Activated CD4-positive, alpha-beta T cell treated with anti-CD3 and anti-CD28 coated beads, Interleukin-2, amount 50 U/mL, for 4 hours (primary cell): ENCODE measurements around the gene PNPLA5.

Experiments
- DNase-seq, 2 experiments: peaks; one replicate each; pipeline ENCODE4 v3.0.0-alpha.2; 2020

PNPLA5 gene

DNA sequence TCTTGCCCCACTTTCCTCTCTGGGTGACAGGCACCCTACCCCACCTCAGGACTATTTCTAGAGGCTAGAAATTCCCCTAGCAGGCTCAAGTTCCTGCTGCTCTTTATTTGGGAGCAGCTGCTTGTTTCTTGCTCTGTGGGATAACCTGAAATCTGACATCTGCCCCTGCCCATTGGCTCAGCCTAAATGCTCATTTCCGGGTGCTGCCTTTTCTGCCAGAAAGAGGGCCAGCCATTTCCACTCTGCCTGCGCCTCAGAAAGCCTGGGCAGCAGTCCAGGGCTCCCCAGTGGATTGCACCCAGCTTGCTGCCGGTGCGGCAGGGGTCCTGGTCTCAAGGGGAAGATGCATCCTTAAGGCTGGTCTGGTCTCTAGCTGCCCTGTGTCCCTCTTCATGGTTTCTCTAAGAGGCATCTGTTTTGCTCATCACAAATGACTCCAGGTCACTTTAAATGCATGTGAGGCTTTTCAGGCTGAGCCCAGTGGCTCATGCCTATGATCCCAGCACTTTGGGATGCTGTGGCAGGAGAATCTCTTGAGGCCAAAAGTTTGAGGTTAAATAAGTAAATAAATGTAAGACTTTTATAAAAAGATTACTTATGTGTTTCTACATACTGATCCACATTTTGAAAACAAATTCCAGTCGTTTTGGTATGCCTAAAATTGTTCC is 10.3 kb upstream of the PNPLA5 start:
- no peak for DNase-seq

DNA sequence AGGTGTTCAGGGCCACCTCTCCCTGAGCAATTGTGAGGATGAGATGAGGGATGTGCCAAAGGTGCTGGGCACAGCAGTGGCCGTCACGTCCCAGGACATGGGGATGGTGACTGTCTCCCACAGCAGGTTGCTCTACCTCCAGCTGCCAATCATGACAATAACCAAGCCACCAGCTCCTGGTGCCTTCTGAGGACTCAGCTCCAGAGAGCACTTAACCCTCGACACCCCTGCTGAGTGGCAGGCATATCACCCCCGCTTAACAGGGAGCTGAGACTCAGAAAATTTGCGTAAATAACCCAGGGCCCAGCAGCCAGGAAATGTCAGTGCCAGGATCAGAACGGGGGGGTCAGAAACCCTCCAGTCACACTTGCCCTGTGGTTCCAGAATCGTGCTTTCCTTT is 8.4 kb upstream of the PNPLA5 start:
- DNase-seq, result no peak

DNA sequence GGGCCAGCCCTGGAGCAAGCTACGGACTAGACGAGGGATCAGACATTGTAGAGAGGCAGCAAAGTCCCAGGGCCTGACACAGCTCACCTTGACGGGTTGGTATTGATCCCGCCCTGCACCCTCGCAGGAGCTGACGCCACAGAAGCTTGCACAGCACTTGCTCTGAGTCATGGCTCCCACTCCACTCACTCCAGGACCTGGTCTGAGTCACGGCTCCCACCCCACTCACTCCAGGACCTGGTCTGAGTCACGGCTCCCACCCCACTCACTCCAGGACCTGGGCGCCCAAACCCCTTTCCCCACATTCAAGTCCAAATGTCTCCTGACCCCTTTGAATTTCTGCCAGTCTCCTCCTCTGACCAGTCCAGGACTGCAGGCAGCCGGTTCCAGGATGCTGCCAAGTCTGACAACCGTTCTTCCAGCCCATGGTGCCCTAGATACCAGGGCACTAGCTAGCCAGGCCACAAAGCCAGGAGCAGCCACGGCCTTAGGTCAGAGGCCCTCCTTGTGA is 6.0 kb upstream of the PNPLA5 start:
- DNase-seq, result no peak

DNA sequence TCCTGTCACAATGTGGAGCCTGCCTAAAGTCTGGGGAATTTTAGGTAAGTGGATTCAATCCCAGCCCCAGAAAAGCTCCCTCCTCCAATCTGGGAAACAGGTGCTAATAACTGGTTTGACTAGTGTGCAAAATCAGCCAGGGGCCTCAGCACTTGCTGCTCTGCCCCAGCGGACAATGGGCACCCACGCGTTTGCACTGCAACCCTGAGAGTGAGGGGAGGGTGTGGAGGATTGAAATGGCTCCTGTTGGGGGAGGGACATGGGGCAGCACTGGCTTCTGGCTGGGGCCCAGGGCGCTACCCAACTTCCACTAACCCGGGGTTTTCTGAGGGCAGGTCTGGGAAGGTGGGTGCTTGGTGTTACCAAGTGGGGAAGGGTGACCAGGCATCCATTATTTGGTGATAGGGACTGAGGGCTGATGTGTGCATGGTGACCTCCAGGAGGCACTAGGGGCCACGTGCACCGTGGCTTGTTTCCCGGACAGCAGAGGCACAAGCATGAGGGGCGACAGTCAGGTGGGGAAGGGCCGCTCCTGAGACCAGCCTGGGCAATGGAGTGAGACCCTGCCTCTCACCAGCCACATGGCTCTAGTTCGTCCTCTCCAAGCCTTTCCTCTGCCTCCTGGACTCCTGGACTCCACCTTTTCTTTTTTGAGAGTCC is 4.3 kb upstream of the PNPLA5 start:
- no peak for DNase-seq

DNA sequence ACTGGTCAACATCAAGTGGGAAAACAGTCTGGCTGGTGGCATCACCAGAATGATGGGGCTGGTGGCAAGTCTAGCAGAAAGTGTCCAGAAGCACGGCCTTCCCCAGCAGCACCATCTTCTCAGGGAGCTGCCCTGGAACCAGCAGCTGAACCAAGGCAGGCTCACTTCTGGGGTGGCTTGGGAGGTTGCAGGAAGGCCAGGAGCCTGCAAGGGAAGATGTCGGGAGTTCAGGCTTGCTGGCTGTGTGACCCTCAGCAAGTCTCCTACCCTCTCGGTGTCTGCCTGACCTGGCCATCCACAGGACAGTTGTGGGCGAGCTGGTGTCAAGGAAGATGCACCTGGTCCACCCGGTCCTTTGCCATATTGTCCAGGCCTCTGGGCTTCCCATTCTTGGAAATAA is 2.3 kb upstream of the PNPLA5 start:
- DNase-seq, result no peak

DNA sequence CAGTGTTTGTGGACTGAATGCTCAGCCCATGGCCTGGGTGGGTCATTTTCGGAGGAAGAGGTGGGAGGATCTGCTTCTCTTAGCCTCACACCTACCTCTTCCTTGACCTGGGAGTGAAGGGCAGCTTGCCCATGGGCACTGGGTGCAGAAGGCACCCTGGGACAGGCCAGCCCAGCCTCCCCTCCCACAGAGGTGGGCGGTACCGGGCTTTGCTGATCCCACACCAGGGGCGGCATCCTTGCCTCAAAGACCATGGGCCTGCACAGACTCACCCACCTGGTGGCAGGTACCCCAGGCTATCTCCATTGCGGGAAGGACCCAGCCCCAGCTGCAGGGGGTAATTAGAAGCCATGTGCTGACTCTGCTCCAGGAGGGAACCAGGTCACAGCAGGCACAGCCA is 1.5 kb upstream of the PNPLA5 start:
- DNase-seq, result no peak

DNA sequence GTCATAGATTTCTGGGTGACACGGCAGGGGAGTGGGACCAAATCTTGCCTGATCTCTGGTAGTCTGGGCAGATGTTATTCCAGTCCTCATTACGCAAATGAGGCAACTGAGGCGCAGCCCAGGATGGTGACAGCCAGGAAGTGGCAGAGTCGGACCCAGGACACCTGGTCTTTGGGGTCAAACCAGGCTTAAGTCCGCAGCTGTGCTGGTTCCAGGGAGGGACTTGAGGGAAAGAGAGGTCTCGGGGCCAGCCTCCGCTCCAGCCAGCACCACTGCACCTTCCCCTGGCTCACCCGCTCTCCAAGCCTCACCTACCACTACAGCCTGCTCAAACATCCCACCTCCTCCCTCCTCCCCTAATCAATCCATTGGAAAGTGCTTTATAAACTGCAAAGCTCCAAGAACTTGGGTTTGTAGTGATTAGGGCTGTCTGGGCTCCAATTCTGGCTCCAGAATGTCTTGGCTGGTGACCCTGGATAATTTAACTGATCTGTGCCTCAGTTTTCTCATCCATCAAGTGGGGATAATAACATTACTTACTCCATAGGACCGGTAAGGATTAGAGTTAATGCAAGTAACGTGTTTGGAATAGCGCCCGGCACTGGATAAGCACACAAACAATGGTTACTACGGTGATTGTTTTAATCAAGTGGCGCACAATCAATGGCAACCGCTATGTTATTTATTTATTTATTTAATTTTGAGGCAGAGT is 526 bp upstream of the PNPLA5 start:
- DNase-seq, result no peak

DNA sequence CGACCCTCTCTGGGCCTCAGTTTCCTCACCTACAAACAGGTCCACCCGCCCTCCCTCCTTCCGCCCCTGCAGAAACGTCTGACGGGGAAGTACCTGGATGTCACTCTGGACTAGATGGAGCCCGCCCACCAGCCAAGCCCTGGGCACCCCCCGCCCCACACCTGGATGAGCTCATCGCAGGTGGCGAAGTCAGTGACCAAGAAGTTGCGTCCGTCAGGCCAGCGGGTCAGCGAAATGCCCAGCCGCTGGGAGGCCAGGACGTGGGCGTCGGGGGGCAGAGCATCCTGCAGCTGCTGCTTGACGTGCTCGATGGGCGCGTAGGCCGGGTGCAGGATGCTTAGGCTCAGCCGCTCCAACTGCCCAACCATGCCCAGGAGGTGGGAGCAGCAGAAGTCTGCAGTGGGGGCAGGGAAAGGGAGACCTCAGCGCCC is 897 bp downstream of the PNPLA5 start:
- no peak for DNase-seq

DNA sequence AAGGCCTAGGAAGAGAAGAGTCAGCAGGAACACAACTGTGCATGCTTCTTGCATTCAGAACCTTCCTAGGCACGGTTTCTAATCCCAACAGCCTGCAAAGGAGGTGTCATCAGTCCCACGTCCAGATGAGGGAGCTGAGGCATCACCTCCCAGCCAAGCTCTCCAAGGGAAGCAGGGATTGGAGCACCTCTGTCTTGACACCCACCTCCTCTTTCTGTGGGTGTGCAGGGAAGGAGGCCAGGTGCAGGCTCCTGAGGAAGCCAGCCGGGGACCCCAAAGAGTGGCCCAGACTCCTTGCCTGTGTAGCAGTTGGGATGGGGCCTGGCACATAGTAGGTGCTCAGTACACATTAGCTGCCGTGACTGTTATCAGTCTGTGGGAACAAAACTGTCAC is 2.0 kb downstream of the PNPLA5 start:
- DNase-seq, result no peak

DNA sequence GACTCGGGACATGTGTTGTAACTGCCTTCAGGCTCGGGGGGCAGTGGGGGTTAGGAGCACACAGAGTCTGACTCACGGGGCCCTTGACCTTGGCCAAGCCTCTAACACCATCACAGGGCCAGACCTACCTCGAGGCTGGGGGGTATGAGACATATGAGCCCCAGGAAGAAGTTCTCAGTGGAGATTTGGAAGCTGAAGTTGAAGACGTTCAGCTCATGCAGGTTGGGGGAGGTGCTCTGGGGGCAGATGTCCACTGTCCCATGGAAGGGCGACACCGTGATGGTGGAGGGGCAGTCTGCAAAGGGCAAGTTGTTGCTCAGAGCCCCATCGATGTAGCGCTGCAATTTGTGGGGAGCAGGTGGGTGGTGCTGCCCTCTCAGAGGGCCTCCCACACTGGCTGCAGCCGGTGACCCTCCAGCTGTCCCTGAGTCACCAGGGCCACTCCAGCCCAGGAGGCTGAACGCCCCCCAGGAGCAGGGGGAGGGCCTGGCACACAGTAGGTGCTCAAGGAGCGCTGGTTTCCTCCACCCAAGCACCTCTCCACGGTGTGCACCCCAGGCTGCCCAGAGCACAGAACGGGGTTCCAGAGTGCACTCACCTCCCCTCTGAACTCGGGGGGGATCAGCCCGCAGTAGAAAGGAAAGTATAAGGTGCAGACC is 2.5 kb downstream of the PNPLA5 start:
- no peak for DNase-seq

DNA sequence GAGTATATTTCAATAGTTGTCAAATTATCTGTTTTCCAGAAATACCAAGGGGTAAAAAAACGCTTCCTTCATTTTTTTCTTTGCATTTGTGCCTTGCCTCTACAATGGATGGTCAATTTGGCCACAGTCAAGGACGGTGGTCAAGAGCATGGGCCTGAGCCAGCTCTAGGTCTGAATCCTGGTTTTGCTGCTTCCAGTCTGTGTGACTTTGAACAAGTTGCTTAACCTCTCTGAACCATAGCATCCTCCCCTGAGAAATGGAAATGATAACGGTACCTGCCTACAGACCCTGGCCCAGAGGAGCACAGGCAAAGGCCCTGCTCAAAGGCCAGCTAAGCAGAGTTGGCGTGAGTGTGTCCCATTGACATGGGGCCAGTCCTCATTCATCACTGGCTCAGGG is 3.1 kb downstream of the PNPLA5 start:
- no peak for DNase-seq

DNA sequence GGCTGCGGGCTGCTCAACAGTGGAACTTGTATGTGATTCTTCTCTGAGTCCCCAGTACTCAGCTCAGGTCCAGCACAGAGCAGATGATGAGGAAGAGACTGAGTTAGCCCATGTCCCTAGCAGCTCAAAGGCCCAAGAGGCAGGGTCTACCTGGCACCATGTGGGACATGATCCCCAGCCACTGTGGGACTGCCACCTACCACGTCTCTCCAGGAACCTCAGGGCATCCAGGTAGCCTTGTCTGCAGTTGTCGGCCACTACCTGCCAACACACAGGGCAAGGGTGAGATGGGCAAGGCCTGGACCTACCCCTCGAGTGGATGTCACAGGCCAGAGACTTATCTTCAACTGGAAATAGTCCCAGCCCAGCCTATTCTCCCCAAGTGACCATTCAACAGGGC is 4.4 kb downstream of the PNPLA5 start:
- no peak for DNase-seq

DNA sequence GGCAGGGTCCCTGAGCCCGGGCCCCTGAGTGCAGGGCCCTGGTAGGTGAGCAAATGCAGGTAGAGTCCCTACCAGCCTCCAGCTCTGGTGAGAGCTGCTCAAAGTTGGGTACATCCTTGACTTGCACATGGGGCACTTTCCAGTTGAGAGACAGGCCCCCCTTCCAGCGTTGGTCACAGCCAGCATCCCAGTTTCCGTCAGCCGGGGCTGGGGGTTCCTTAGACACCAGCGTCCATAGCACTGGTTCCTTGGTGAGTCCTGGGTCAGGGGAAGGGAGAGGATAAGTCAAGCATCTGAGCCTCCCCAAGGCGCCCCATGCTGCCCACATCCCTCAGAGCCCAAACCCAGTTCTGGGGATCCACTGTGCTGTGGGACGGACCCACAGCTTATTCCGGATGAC is 5.6 kb downstream of the PNPLA5 start:
- DNase-seq, result no peak

DNA sequence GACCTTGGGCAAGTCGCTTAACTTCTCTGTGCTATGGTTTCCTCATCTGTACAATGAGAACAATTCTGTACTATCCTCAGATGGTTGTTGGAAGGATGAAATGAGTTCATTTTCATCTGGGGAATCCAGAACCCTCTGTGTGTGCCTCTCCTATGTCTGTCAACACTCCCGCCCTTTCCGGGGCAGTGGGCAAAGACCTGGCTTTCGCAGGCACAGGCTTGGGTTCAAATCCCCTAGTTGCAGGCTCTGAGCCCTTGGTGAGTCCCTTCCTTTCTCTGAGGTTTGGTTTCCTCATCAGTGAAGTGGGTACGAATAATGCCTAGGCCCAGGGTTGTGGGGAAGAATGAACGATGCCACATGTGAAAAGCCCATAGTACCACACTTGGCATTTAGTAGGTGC is 6.0 kb downstream of the PNPLA5 start:
- no peak for DNase-seq

DNA sequence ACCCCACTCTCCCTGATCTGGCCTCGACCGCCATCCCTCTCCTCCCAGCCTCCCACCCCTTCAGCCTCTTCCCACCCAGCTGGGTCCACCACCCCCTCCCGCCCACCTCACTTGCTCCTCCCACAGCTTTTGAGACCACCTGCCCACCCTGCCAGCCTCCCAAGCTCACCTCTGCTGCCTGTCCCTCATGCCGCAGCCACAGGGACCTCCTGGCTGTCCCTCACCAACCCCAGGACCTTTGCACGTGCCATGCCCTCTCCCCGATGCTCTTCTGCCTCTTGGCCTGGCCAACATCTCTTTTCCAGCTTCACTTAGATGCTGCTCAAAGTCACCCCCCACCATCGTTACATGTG is 6.5 kb downstream of the PNPLA5 start:
- no peak for DNase-seq

DNA sequence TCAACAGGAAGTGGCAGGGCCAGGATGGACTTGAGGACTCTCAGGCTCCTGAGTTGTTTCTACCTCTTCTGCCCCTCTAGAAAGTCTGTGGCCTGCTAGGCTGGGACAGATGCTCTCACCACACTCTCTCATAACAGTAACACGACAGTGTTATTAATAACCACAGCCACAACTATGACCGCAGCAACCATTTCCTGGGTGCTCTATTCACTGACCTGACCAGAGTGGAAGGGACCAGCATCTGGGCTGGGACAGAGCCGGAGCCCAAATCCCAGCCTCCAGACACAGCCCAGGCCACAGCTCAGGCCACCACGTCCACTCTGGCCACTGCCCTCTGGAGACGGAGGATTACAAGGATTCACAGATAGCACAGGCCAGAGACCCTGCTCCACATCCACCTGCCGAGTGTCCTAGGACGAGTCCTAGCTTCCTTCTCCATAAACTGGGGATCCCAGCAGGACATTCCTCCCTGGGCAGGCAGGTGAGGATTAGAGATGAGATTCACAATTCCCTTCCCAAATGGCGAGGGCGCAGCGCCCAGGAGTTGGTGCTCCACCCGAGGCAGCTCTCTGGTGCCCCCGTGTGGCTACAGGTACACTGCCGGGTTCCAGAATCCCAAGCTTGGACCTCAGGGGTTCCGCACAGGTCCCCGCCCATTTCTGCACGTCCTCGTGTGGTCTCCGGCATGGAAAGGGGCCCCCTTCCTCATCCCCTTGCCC is 7.1 kb downstream of the PNPLA5 start:
- peak; percentile 19 to 24 for DNase-seq

DNA sequence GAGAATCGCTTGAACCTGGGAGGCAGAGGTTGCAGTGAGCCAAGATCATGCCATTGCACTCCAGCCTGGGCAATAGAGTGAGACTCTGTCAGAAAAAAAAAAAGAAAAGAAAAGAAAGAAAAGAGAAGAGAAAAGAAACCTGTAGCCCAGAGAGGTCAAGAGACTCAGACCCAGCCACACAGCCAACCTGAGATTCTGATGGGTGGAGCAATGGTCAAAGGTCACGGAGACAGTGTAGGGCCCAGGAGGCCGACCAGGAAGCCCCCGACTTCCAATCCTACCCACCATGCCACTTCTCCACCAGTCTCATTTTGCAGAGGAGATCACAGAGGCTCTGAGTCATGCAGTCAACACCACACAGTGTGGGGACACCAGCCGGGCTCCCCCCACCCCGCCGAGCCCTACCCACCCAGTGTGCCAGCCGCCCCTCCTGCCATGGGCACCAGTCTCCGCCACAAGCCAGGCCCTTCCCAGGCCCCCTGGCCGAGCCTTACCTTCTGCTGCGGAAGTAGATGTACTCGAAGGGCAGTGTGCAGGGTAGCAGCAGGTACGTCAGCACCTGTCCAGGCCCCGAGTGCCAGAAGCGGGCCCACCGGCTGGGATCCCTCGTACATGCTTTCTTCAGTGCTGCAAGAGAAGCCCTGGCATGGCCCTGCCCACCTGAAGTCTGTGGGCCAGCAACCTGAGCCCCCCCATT is 7.9 kb downstream of the PNPLA5 start:
- DNase-seq, result no peak

DNA sequence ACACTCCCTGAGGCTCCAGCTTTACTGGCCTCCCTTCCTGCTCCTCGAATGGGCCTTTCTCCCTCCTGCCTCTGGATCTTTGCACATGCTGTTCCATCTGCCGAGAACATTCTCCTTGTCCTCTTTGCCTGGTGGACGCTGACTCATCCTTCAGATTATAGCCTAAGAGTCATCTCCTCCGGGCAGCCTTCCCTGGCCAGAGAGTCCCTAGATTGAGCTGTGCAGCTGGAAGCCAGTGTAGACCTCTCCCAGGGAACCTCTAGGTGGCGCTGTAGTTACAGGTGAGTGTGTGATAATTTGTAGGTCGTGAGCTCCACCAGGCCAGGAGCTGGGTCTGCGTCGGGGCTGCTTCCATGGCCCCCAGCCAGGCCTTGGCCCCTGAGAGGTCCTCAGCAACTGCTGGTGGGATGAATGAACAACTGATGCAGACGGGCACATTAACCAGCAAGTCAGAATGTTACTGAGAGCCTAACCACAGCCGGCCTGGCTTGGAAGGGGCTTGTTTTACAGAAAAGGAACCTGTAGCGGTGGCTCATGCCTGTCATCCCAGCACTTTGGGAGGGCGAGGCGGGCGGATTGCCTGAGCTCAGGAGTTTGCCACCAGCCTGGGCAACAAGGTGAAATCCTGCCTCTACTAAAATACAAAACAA is 8.7 kb downstream of the PNPLA5 start:
- DNase-seq, result peak; percentile 17 to 18

DNA sequence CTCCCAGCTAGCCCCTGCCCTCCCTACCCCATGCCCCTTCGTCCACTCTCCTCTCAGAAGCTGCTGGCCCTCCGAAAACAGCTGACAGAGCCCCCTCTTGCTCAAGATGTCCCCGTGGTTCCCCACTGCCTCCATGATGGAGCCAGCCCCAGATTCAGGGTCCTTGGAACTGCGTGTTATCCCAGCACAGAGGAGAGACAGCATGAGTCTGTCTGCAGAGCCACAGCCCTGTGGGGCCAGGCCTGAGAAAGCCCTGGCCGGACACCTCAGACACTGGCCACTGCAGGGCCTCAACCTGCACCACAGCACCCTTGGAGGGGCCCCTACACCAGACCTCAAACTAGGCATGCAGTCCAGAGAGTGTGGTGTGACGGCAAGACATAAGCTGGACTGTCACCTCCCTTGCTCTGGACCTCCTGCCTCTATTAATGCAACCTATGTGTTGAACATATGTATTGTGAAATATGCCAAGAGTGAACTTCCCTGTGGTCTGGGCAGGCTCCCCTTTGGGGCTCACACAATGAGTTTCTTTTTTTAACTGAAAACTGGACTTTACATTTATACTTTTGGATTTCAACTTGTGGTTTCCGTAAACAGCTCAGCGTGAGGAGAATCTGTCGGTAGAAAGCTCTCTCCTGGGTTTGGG is 9.6 kb downstream of the PNPLA5 start:
- no peak for DNase-seq

DNA sequence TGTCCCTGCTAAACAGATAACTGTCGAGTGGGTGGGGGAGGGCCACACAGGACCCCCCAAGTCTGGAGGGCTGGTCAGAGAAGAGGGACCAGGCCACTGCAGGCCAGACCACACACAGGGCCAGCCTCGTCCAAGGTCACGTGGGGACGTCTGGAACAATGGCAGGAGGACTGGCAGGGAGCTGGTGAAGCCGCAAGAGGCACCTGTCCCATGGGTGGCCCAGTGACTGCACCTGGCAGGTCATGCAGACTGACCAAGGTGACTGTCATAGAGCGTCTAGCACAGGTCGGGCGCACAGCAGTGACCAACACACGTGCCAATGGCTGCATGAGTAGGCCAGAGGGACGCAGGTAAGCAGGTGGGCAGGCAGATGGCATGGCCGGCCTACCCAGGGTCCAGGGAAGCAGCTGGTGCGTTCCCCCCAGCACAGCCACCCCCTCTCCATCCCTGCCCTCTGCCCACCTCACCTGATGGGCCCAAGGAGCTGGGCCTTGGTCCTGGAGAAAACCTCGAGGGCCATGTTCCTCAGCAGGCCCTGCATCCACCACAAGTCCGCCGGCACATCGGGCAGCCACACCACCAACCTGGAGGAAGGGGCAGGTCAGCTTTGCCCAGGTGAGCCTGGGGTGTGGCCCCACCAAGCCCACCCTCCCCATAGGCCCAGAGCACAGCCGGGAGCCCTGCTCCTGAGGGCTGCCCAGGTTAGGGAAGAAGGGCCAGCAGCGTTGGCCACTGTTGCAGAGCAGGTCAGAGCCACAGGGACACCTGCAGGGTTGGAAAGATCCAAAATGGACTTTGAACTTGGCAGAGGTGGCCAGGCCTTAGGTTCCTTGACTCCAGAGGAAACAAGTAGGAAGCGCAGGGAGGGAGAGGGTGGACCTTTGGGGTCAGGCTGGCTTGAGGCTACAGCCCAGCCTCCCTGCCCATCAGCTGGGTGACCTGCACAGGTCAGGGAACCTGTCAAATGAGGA is 10.4 kb downstream of the PNPLA5 start:
- DNase-seq, result no peak
